Hepatocyte (in vitro differentiated cells): ENCODE results near the gene KDM1B. TPM values are rescaled to one million over a fixed set of nuclear protein-coding genes. Genes with fewer than 3 reads are reported as not detected.

Source experiments
- DNase-seq: peaks from one replicate; pipeline ENCODE4 v3.0.0-alpha.2; 2016; ENCODE audit warnings: low spot score
- H2AFZ ChIP-seq: fragments of 200-600 bp; sonication (generic); 2 replicates; pipeline ENCODE4 v1.6.0; 2016; ENCODE audit warnings: antibody characterized with exemption, mild to moderate bottlenecking
- H3K27ac ChIP-seq: fragments of 200-600 bp; sonication (generic); 2 replicates; pipeline ENCODE4 v1.5.1; 2016; ENCODE audit warnings: mild to moderate bottlenecking
- H3K27me3 ChIP-seq: fragments of 200-600 bp; sonication (generic); 2 replicates; pipeline ENCODE4 v1.6.1; 2016
- H3K36me3 ChIP-seq: fragments of 200-600 bp; sonication (generic); replicated peaks from 2 replicates; pipeline ENCODE4 v1.5.1; 2016; ENCODE audit warnings: low read depth; ENCODE audit not compliant: insufficient read depth
- H3K4me1 ChIP-seq: fragments of 200-600 bp; sonication (generic); 2 replicates; pipeline ENCODE4 v1.5.1; 2016; ENCODE audit warnings: mild to moderate bottlenecking, moderate library complexity; ENCODE audit not compliant: insufficient read depth
- H3K4me2 ChIP-seq: fragments of 200-600 bp; sonication (generic); 2 replicates; pipeline ENCODE4 v1.6.0; 2016
- H3K4me3 ChIP-seq: fragments of 200-600 bp; sonication (generic); 2 replicates; pipeline ENCODE4 v1.5.1; 2016; ENCODE audit warnings: mild to moderate bottlenecking
- H3K79me2 ChIP-seq: fragments of 200-600 bp; sonication (generic); 2 replicates; pipeline ENCODE4 v1.6.0; 2017; ENCODE audit warnings: mild to moderate bottlenecking
- H3K9me2 ChIP-seq: fragments of 200-600 bp; sonication (generic); replicated peaks from 2 replicates; pipeline ENCODE4 v1.6.0; 2017; ENCODE audit warnings: mild to moderate bottlenecking; ENCODE audit not compliant: insufficient read depth
- H3K9me3 ChIP-seq: fragments of 200-600 bp; sonication (generic); 2 replicates; pipeline ENCODE4 v1.5.1; 2016; ENCODE audit warnings: low read depth, mild to moderate bottlenecking
- H4K20me1 ChIP-seq: fragments of 200-600 bp; sonication (generic); 2 replicates; pipeline ENCODE4 v1.6.0; 2016; ENCODE audit warnings: mild to moderate bottlenecking; ENCODE audit not compliant: insufficient read depth, poor library complexity, severe bottlenecking
- CTCF ChIP-seq: fragments of 200-600 bp; sonication (generic); IDR thresholded peaks from 2 replicates; pipeline ENCODE4 v1.5.1; 2016; ENCODE audit warnings: antibody characterized with exemption, mild to moderate bottlenecking; ENCODE audit not compliant: poor library complexity
- EZH2 ChIP-seq: fragments of 200-600 bp; sonication (generic); IDR thresholded peaks from 2 replicates; pipeline ENCODE4 v1.6.1; 2016; ENCODE audit warnings: antibody characterized with exemption, mild to moderate bottlenecking, borderline replicate concordance
- EZH2phosphoT487 ChIP-seq: fragments of 200-600 bp; sonication (generic); IDR thresholded peaks from one replicate; pipeline ENCODE4 v1.6.1; 2018; ENCODE audit warnings: antibody characterized with exemption, mild to moderate bottlenecking, low read depth, moderate library complexity; ENCODE audit not compliant: unreplicated experiment, severe bottlenecking
- WGBS: methylation state at CpG from one replicate; pipeline ENCODE4 v1.1.6; 2016; ENCODE audit warnings: low lambda C conversion rate; ENCODE audit errors: missing lambda C conversion rate; 5-methylcytosine and 5-hydroxymethylcytosine counted together
- polyA plus RNA-seq: library from polyadenylated mRNA; unstranded; fragments of >200 nt; fragmentation: Nextera tagmentation; extraction: Ambion mirVana; gene quantifications from 2 replicates; pipeline ENCODE4 v1.2.1, GENCODE V29; 2016
- total RNA-seq: library from RNA; depleted of rRNA; stranded (reverse); fragments of >200 nt; gene quantifications from 2 replicates; pipeline ENCODE4 v1.2.3, GENCODE V29; 2014

The KDM1B gene
- total and polyA plus RNA-seq, 2 experiments from 2014 or later: 5.9 to 9.1 TPM

GRCh38 chr6:18253635-18254034 is 98.4 kb downstream of the KDM1B start:
- WGBS: 84% methylated on average over 5 of the region's 5 CpGs
- peaks cover 6% of the 10 kb centered on the region for H4K20me1 ChIP-seq
- H3K79me2 ChIP-seq: peaks cover 81% of the 10 kb centered on the region

GRCh38 chr6:18254793-18255192 is 99.6 kb downstream of the KDM1B start:
- no peak for DNase-seq
- Histone ChIP-seq H2AFZ (no peak overlapping the region), H3K9me3 (no peaks in the 10 kb centered on the region), H3K27me3 (no peaks in the 10 kb centered on the region), H3K4me2 (no peak overlapping the region), H3K9me2 (no peaks in the 10 kb centered on the region), H3K36me3 (peaks cover 2% of the 10 kb centered on the region), H3K27ac (no peak overlapping the region), H4K20me1 (peaks cover 10% of the 10 kb centered on the region), H3K4me1 (no peaks in the 10 kb centered on the region), H3K79me2 (peaks cover 84% of the 10 kb centered on the region), H3K4me3 (no peak overlapping the region)
- TF ChIP-seq CTCF: no peak
- TF ChIP-seq EZH2phosphoT487: no peak
- TF ChIP-seq EZH2: no peak
- 68% methylated on average over 6 of the region's 6 CpGs for WGBS

More at GRCh38 chr6:18253635-18254034, 98.4 kb downstream of the KDM1B start:
- TF ChIP-seq EZH2 (no peak), EZH2phosphoT487 (no peak), CTCF (no peak)
- no peak overlapping the region for H3K27ac ChIP-seq
- no peaks in the 10 kb centered on the region for H3K9me3 ChIP-seq
- H2AFZ ChIP-seq: no peak overlapping the region
- H3K4me2 ChIP-seq: no peak overlapping the region
- peaks cover 2% of the 10 kb centered on the region for H3K36me3 ChIP-seq
- no peaks in the 10 kb centered on the region for H3K9me2 ChIP-seq
- H3K27me3 ChIP-seq: no peaks in the 10 kb centered on the region
- no peak overlapping the region for H3K4me3 ChIP-seq
- H3K4me1 ChIP-seq: no peaks in the 10 kb centered on the region
- no peak for DNase-seq

- H3K27ac ChIP-seq: no peak overlapping the region
- H3K4me1 ChIP-seq: peaks cover 9% of the 10 kb centered on the region
- H3K9me2 ChIP-seq: no peaks in the 10 kb centered on the region
- TF ChIP-seq EZH2: no peak
- no peak for TF ChIP-seq EZH2phosphoT487
- no peak for TF ChIP-seq CTCF
- H3K36me3 ChIP-seq: peaks cover under 1% of the 10 kb centered on the region
- peaks cover 36% of the 10 kb centered on the region for H4K20me1 ChIP-seq
- H3K4me2 ChIP-seq: no peak overlapping the region
- H3K27me3 ChIP-seq: no peaks in the 10 kb centered on the region
- peaks cover 90% of the 10 kb centered on the region for H3K79me2 ChIP-seq
- WGBS: 96% methylated on average over 4 of the region's 4 CpGs
- no peak for DNase-seq
- H2AFZ ChIP-seq: no peak overlapping the region
- H3K9me3 ChIP-seq: no peaks in the 10 kb centered on the region
- H3K4me3 ChIP-seq: no peak overlapping the region
Observed at GRCh38 chr6:18259675-18260447, 104.6 kb downstream of the KDM1B start.
